Stimulated activated CD8-positive, alpha-beta memory T cell treated with anti-CD3 and anti-CD28 coated beads, Interleukin-4, amount 100 ng/mL, for 48 hours (primary cell): ENCODE results near the gene PGM3.

Experiments
- DNase-seq: peaks from one replicate; pipeline ENCODE4 v3.0.0-alpha.2; 2020

PGM3 gene

DNA sequence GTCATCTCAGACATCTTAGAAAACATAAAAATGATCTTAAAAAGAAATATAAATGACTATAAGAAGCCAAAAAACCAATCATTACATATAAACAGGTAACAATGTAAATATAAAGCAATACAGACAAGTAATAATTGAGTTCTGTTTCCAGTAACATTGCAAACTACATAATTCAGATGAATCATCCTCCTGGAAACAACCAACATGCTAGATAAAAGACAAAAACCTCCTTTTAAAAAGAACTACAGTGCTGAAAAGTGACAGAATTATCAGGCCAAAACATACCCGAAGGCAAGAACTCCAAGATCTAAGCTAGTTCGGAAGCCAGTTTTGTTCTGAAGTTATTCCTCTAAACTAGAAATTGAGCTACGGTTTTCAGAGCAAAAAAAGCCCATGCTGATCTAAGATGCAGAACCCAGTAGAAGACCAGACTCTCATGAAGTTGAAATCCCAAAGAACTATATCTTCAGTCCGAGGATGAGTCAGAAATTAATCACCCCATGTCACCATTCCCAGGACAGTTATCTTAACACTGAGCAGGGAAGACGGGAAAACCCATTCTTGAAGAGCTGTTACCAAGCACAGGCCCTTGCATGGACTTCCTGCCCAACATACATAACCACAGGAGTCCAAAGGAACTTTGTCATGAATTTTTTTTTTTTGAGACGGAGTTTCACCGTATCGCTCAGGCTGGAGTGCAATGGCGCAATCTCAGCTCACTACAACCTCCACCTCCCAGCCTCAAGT is 9.8 kb downstream of the PGM3 start:
- no peak for DNase-seq

GRCh38 chr6:83182114-83182513 is 11.0 kb downstream of the PGM3 start:
- DNase-seq: no peak

DNA sequence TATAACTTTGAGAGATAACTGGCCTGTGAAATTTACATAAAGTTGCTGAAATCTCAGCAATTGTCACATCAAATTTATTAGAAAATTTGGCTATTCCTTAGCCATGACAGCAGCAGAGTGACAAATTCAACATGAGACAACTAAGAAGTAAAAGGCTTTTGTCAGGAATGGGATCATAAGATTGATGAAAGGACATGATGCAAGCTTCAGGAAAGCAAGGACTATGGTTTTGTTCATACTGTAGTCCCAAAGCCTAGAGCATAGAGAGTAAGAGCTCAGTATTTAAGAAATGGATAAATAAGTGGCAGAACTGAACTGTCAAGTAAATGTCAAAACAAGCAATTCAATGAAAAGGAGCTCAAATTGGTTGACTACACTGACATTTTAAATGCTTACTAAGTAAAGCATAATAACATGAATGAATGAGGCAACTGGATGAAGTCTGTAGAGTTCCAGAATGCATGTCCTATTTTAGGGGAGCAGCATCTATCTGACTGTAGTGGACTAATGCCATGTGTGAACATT is 12.6 kb downstream of the PGM3 start:
- DNase-seq: no peak

- DNase-seq: no peak
Observed at GRCh38 chr6:83176246-83176645, 16.8 kb downstream of the PGM3 start.

- no peak for DNase-seq
Observed at GRCh38 chr6:83169511-83169910, 23.6 kb downstream of the PGM3 start.

DNA sequence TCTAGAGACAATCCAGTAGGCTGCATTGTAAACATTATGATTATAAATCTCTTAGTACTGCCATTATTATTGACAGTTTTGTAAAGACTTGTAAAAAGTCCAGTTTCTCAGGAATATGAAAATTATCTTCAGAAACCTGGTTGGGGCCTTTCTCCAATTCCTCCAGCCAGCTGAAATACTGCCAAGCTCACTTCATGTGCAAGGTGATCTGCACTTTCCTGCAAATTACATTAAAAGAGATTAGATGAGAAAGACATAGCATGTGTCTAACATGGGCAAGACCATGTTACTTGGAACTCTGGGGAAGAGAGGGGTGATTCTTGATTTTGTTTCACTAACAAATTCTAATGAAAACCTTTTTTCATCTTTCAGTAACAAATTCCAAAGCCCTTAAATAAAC is 24.0 kb downstream of the PGM3 start:
- no peak for DNase-seq

GRCh38 chr6:83168556-83168955 is 24.5 kb downstream of the PGM3 start:
- DNase-seq: no peak

GRCh38 chr6:83167726-83168278 is 25.3 kb downstream of the PGM3 start:
- DNase-seq: no peak

GRCh38 chr6:83160167-83160566 is 32.9 kb downstream of the PGM3 start:
- no peak for DNase-seq

GRCh38 chr6:83155794-83156193 is 37.3 kb downstream of the PGM3 start:
- no peak for DNase-seq

DNA sequence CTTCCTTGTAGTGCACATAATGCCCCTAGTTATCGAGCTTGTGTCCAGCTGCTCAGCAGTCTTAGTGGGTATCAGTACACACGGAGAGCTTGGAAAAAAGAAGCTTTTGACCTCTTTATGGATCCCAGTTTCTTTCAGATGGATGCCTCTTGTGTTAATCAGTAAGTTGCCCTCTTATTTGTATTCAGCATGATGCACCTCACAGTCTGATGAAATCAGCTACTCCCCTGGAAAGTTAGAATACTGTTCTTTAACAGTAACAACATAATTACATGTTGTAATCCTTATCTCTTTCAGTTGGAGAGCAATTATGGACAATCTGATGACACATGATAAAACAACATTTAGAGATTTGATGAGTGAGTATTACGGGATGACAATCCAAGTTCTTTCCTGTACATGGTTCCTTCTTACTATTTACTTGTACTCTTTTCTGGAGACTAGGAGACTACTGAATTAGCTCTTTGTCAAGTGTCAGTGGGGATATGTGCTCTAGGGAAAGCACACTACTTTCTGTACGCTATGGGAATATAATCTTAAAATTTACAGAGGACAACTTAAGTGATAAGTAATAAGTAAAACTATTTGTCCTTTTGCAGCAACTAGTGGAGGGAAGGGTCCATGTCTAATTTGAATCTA is 39.1 kb downstream of the PGM3 start:
- DNase-seq: no peak

- no peak for DNase-seq
Observed at GRCh38 chr6:83152913-83153312, 40.2 kb downstream of the PGM3 start.

- no peak for DNase-seq
Observed at GRCh38 chr6:83151114-83151513, 42.0 kb downstream of the PGM3 start.

DNA sequence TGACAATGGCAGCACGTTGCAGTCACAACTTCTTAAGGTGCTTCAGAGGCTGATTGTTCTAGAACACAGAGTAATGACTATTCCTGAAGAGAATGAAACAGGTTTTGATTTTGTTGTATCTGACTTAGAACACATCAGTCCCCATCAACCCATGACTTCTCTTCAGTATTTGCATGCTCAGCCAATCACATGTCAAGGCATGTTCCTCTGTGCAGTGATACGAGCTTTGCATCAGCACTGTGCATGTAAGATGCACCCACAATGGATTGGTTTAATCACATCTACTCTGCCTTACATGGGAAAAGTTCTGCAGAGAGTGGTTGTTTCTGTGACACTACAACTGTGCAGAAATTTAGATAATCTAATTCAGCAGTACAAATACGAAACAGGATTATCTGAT is 54.3 kb downstream of the PGM3 start:
- DNase-seq: no peak

- no peak for DNase-seq
Observed at GRCh38 chr6:83138118-83138722, 54.8 kb downstream of the PGM3 start.

DNA sequence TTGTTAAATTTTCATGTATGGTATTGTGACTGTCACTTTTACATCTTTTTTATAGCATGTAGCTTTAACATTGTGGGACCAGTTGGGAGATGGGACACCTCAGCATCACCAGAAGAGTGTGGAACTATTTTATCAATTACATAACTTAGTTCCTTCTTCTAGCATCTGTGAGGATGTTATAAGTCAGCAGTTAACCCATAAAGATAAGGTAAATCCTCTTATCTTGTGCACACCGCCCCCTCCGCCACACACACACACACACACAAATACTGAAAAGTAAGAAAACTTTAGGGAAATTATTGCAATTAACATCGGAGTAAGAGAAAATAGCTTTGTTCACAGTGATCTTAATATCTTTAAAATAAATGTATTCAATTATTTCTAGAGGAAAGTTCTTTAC is 60.9 kb downstream of the PGM3 start:
- no peak for DNase-seq

GRCh38 chr6:83127976-83128375 is 65.1 kb downstream of the PGM3 start:
- no peak for DNase-seq

DNA sequence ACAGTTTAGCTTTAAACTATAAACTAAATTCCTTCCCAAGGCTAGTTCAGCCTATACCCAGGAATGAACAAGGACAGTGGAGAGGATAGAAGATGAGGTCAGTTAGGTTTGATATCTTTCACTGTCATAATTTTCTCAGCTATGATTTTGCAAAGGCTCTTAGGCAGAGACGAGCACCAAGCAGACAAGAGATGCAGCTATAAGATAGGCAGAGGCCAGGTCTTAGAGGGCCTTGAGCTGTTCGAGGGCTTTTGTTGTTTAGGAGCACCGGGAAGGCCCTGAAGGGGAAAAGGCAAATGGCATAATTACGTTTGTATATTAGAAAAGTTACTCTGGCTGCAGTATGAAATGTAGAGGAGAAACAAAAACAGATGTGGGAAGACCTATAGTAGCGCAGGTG is 65.8 kb downstream of the PGM3 start:
- DNase-seq: no peak

- DNase-seq: no peak
Observed at GRCh38 chr6:83126807-83127206, 66.3 kb downstream of the PGM3 start.

- DNase-seq: no peak
Observed at GRCh38 chr6:83126223-83126622, 66.8 kb downstream of the PGM3 start.

- DNase-seq: no peak
Observed at GRCh38 chr6:83125425-83125824, 67.6 kb downstream of the PGM3 start.

- DNase-seq: no peak
Observed at GRCh38 chr6:83124553-83124952, 68.5 kb downstream of the PGM3 start.

DNA sequence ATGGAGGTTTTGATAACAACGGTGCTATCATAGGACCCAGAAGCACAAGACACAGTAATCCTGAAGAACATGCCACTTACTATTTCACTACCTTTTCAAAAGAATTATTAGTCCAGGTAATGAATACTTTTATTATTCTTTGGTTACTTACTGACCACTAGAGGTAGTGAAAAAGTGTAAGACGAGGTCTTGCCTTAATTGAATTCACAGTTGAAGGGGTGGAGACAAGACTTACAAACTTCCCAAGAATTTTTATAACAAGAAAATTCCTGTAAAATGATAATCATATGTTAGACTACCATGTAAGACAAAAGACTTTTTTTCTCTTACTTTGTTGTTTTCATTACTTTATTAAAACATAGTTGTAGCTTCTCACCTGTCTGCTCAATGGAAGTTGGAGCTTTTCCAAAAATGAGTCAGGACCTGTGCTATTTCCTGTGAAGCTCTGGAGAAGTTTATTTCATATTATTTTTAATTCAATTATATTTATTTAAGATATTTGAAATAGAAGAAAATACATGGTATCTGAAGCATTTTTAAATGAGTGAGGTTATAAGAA is 73.2 kb downstream of the PGM3 start:
- no peak for DNase-seq

- no peak for DNase-seq
Observed at GRCh38 chr6:83117802-83118201, 75.3 kb downstream of the PGM3 start.
